Mammary epithelial cell (primary cell): ENCODE results near the gene GNA15.

Experiments used
- EZH2 ChIP-seq: IDR thresholded peaks from 2 replicates; pipeline ENCODE4 v1.6.1; 2012; ENCODE audit warnings: low read length, inconsistent platforms, borderline replicate concordance
- TF ChIP-seq, protein P1 (sequence below), 2 donors: IDR thresholded peaks in 1 of 2; conservative IDR thresholded peaks in 1 of 2; 2 replicates each; pipeline ENCODE4 v1.5.1; 2011 to 2012; ENCODE audit warnings: inconsistent platforms in 2 of 2, low read length in 2 of 2, mild to moderate bottlenecking in 2 of 2, control low read depth in 1 of 2, low read depth in 1 of 2; ENCODE audit not compliant: insufficient read depth in 1 of 2; ENCODE audit errors: extremely low read depth in 1 of 2

DNA sequence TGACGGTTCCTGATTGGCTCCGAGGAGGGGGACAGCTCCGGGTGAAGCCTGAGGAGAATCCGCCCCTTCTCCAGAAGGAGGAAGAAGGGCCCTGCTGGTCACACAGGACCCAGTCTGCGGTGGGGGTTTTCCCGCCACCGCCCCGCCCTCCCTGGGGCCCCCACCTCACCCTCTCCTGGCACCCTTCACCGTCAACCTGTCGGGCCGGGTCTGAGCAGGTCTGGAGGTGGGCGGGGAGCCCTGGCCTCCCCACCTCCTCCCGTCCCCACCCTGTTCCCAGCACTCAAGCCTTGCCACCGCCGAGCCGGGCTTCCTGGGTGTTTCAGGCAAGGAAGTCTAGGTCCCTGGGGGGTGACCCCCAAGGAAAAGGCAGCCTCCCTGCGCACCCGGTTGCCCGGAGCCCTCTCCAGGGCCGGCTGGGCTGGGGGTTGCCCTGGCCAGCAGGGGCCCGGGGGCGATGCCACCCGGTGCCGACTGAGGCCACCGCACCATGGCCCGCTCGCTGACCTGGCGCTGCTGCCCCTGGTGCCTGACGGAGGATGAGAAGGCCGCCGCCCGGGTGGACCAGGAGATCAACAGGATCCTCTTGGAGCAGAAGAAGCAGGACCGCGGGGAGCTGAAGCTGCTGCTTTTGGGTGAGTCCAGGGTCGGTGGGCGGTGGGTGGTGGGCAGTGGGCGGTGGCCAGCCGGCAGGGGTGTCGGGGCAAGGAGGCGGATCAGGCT is at the start of gene GNA15:
- TF ChIP-seq, protein P1, sequence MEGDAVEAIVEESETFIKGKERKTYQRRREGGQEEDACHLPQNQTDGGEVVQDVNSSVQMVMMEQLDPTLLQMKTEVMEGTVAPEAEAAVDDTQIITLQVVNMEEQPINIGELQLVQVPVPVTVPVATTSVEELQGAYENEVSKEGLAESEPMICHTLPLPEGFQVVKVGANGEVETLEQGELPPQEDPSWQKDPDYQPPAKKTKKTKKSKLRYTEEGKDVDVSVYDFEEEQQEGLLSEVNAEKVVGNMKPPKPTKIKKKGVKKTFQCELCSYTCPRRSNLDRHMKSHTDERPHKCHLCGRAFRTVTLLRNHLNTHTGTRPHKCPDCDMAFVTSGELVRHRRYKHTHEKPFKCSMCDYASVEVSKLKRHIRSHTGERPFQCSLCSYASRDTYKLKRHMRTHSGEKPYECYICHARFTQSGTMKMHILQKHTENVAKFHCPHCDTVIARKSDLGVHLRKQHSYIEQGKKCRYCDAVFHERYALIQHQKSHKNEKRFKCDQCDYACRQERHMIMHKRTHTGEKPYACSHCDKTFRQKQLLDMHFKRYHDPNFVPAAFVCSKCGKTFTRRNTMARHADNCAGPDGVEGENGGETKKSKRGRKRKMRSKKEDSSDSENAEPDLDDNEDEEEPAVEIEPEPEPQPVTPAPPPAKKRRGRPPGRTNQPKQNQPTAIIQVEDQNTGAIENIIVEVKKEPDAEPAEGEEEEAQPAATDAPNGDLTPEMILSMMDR (conservative IDR thresholded peaks at IDR 0.05 in 1 of 2, IDR thresholded peaks at IDR 0.05 in 1 of 2; ENCODE audit: extremely low read depth in 1 of 2, insufficient read depth in 1 of 2, low read depth in 1 of 2, low read length in 2 of 2), result no peak
- TF ChIP-seq EZH2, result no peak
